Neural cell (in vitro differentiated cells): ENCODE results near the gene BTRC. TPM values are rescaled to one million over a fixed set of nuclear protein-coding genes. Genes with fewer than 3 reads are reported as not detected.

Source experiments
- H2AFZ ChIP-seq: fragments of 200-600, 300-800 bp; sonication (generic), shearing (Covaris generic); 2 replicates; pipeline ENCODE4 v1.6.0; 2014; ENCODE audit warnings: low read depth, mild to moderate bottlenecking, antibody characterized with exemption, low read length, moderate library complexity
- H3F3A ChIP-seq: fragments of 200-600 bp; shearing (Covaris generic); 2 replicates; pipeline ENCODE4 v1.6.1; 2016; ENCODE audit warnings: mild to moderate bottlenecking, moderate library complexity, mixed read lengths, antibody characterized with exemption, low read length; ENCODE audit not compliant: insufficient read depth, poor library complexity, severe bottlenecking
- H3K27ac ChIP-seq: fragments of 200-600, 300-800 bp; sonication (generic), shearing (Covaris generic); 2 replicates; pipeline ENCODE4 v1.5.1; 2014; ENCODE audit warnings: mild to moderate bottlenecking, low read length, moderate library complexity
- H3K27me3 ChIP-seq: fragments of 300-800, 200-600 bp; sonication (generic), shearing (Covaris generic); 2 replicates; pipeline ENCODE4 v1.6.0; 2014; ENCODE audit warnings: mild to moderate bottlenecking, low read depth, low read length, moderate library complexity; ENCODE audit not compliant: insufficient read depth
- H3K36me3 ChIP-seq: fragments of 300-800, 200-600 bp; sonication (generic), shearing (Covaris generic); 2 replicates; pipeline ENCODE4 v1.5.1; 2014; ENCODE audit warnings: mild to moderate bottlenecking, antibody characterized with exemption, low read length, moderate library complexity; ENCODE audit not compliant: insufficient read depth
- H3K4me2 ChIP-seq: fragments of 300-800, 200-600 bp; sonication (generic), shearing (Covaris generic); 2 replicates; pipeline ENCODE4 v1.6.0; 2014; ENCODE audit warnings: mild to moderate bottlenecking, low read length
- H3K4me3 ChIP-seq: fragments of 300-800, 200-600 bp; sonication (generic), shearing (Covaris generic); 2 replicates; pipeline ENCODE4 v1.5.1; 2014; ENCODE audit warnings: mild to moderate bottlenecking, low read length, moderate library complexity
- H3K79me2 ChIP-seq: fragments of 200-600 bp; shearing (Covaris generic); replicated peaks from 2 replicates; pipeline ENCODE4 v1.6.0; 2014; ENCODE audit warnings: mild to moderate bottlenecking, low read length, moderate library complexity; ENCODE audit not compliant: insufficient read depth
- H3K9ac ChIP-seq: fragments of 300-800, 200-600 bp; sonication (generic), shearing (Covaris generic); 2 replicates; pipeline ENCODE4 v1.6.1; 2016; ENCODE audit warnings: mild to moderate bottlenecking, low read length, mixed read lengths
- H3K9me2 ChIP-seq: fragments of 200-600 bp; shearing (Covaris generic); 2 replicates; pipeline ENCODE4 v1.6.1; 2016; ENCODE audit warnings: mild to moderate bottlenecking, low read length, mixed read lengths; ENCODE audit not compliant: insufficient read depth
- H3K9me3 ChIP-seq: fragments of 200-600, 300-800 bp; sonication (generic), shearing (Covaris generic); 2 replicates; pipeline ENCODE4 v1.6.1; 2016; ENCODE audit warnings: mild to moderate bottlenecking, mixed run types, low read length, moderate library complexity, mixed read lengths
- H4K20me1 ChIP-seq: fragments of 200-600 bp; shearing (Covaris generic); 2 replicates; pipeline ENCODE4 v1.6.1; 2016; ENCODE audit warnings: mild to moderate bottlenecking, mixed run types; ENCODE audit not compliant: insufficient read depth
- CTCF ChIP-seq: fragments of 450-650 bp; IDR thresholded peaks from 2 replicates; pipeline ENCODE4 v1.5.1; 2014; ENCODE audit warnings: antibody characterized with exemption, mild to moderate bottlenecking, moderate library complexity; ENCODE audit not compliant: poor library complexity, severe bottlenecking
- EP300 ChIP-seq: fragments of 450-650 bp; conservative IDR thresholded peaks from 2 replicates; pipeline ENCODE4 v1.6.1; 2014; ENCODE audit warnings: antibody characterized with exemption, mild to moderate bottlenecking, moderate library complexity; ENCODE audit not compliant: poor library complexity, severe bottlenecking
- EZH2 ChIP-seq: fragments of 200-600, 300-800 bp; shearing (Covaris generic), sonication (generic); IDR thresholded peaks from 2 replicates; pipeline ENCODE4 v1.6.1; 2014; ENCODE audit warnings: antibody characterized with exemption, low read length, borderline replicate concordance, mild to moderate bottlenecking; ENCODE audit not compliant: insufficient read depth, poor library complexity, severe bottlenecking
- MXI1 ChIP-seq: fragments of 450-650 bp; conservative IDR thresholded peaks from 2 replicates; pipeline ENCODE4 v1.6.1; 2014; ENCODE audit warnings: antibody characterized with exemption, mild to moderate bottlenecking; ENCODE audit not compliant: poor library complexity, severe bottlenecking
- POLR2AphosphoS5 ChIP-seq: IDR thresholded peaks from 2 replicates; pipeline ENCODE4 v1.6.1; 2012
- RAD21 ChIP-seq: fragments of 450-650 bp; conservative IDR thresholded peaks from 2 replicates; pipeline ENCODE4 v1.6.1; 2014; ENCODE audit warnings: antibody characterized with exemption, mild to moderate bottlenecking, moderate library complexity
- REST ChIP-seq: IDR thresholded peaks from 2 replicates; pipeline ENCODE4 v1.6.1; 2012; ENCODE audit warnings: borderline replicate concordance
- SMC3 ChIP-seq: fragments of 450-650 bp; conservative IDR thresholded peaks from 2 replicates; pipeline ENCODE4 v1.6.1; 2014; ENCODE audit warnings: antibody characterized with exemption, mild to moderate bottlenecking, moderate library complexity; ENCODE audit not compliant: poor library complexity
- TAF1 ChIP-seq: IDR thresholded peaks from 2 replicates; pipeline ENCODE4 v1.6.1; 2012; ENCODE audit warnings: low read depth
- polyA plus RNA-seq: library from polyadenylated mRNA; depleted of rRNA; stranded (reverse); fragments of >200 nt; gene quantifications from 2 replicates; pipeline ENCODE4 v1.2.3, GENCODE V29; 2014

The BTRC gene
- polyA plus RNA-seq, 1 donor from 2014 or later: 32.6 TPM

- H3K79me2 ChIP-seq: no peaks in the 10 kb centered on the region
- no peaks in the 10 kb centered on the region for H3K9me3 ChIP-seq
- no peak for TF ChIP-seq CTCF
- no peak for TF ChIP-seq RAD21
- no peak for TF ChIP-seq MXI1
- no peak for TF ChIP-seq EP300
- TF ChIP-seq POLR2AphosphoS5: no peak
- TF ChIP-seq SMC3: no peak
- no peak for TF ChIP-seq EZH2
- TF ChIP-seq TAF1: no peak
- no peak overlapping the region for H3K4me2 ChIP-seq
- no peak overlapping the region for H2AFZ ChIP-seq
- no peaks in the 10 kb centered on the region for H4K20me1 ChIP-seq
- H3K4me3 ChIP-seq: no peak overlapping the region
- no peak overlapping the region for H3K9ac ChIP-seq
- H3K36me3 ChIP-seq: no peaks in the 10 kb centered on the region
- no peak overlapping the region for H3K27ac ChIP-seq
- H3K9me2 ChIP-seq: no peaks in the 10 kb centered on the region
- H3F3A ChIP-seq: no peaks in the 10 kb centered on the region
- no peaks in the 10 kb centered on the region for H3K27me3 ChIP-seq
Observed at GRCh38 chr10:101513733-101514132, 159.8 kb downstream of the BTRC start.

- TF ChIP-seq MXI1 (no peak), TAF1 (no peak), EZH2 (no peak), REST (no peak), SMC3 (no peak), EP300 (no peak), CTCF (no peak), RAD21 (no peak), POLR2AphosphoS5 (no peak)
- H3K36me3 ChIP-seq: no peaks in the 10 kb centered on the region
- H3K79me2 ChIP-seq: no peaks in the 10 kb centered on the region
- H3K27ac ChIP-seq: no peak overlapping the region
- H3K9ac ChIP-seq: no peak overlapping the region
- H3K4me3 ChIP-seq: no peak overlapping the region
- no peaks in the 10 kb centered on the region for H3K9me3 ChIP-seq
- no peak overlapping the region for H2AFZ ChIP-seq
- H3K4me2 ChIP-seq: no peak overlapping the region
- no peaks in the 10 kb centered on the region for H3K27me3 ChIP-seq
- H4K20me1 ChIP-seq: no peaks in the 10 kb centered on the region
- H3K9me2 ChIP-seq: no peaks in the 10 kb centered on the region
- no peaks in the 10 kb centered on the region for H3F3A ChIP-seq
Observed at GRCh38 chr10:101525848-101526247, 171.9 kb downstream of the BTRC start.
